Erythroblast (primary cell): ENCODE data around the gene DNASE1L1.
A peak's percentile ranks its signal among the peaks of the same experiment; 100 is the strongest.

ENCODE experiments used
- GATA1 ChIP-seq: IDR thresholded peaks from 2 replicates; pipeline ENCODE4 v1.6.1; 2011; ENCODE audit warnings: low read depth, mild to moderate bottlenecking, control low read depth, low read length, moderate library complexity
- POLR2A ChIP-seq: IDR thresholded peaks from 2 replicates; pipeline ENCODE4 v1.6.1; 2011; ENCODE audit warnings: mild to moderate bottlenecking, low read length

- TF ChIP-seq POLR2A (peak; percentile 58), GATA1 (no peak)
Measured at GRCh38 chrX:154368630-154369448, 40.2 kb downstream of the DNASE1L1 start.
